HG03442 (cell line): ENCODE measurements around the gene TNFRSF8.
"Not testable (repeated sequence)": the region's sequence is repeated elsewhere in the genome, so short reads cannot be mapped to it uniquely, and the experiment has no call there.

Experiments
- ATAC-seq: cut with Tn5 transposase; IDR thresholded peaks from one replicate; pipeline ENCODE4 v1.9.1; 2021; ENCODE audit warnings: mild to moderate bottlenecking, moderate library complexity; ENCODE audit not compliant: unreplicated experiment

TNFRSF8 gene

DNA sequence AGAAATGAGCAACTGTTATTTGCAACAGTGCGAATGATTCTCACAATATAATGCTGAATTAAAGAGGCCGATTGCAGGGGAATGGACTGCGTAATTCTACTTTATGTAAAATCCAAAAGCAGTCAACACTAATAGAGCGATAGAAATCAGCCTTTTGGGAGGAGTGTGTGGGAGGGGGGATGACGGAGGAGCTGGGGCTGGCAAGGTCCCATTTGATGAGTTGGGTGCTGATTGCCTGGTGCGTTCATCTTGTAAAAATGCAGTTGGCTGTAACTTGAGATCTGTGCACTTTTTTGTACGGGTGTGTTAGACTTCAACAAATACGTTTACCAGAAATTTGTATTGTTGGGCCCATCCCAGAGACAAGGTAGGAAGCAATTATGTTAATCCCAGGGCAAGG, 20.7 kb downstream of the TNFRSF8 start:
- no peak for ATAC-seq

DNA sequence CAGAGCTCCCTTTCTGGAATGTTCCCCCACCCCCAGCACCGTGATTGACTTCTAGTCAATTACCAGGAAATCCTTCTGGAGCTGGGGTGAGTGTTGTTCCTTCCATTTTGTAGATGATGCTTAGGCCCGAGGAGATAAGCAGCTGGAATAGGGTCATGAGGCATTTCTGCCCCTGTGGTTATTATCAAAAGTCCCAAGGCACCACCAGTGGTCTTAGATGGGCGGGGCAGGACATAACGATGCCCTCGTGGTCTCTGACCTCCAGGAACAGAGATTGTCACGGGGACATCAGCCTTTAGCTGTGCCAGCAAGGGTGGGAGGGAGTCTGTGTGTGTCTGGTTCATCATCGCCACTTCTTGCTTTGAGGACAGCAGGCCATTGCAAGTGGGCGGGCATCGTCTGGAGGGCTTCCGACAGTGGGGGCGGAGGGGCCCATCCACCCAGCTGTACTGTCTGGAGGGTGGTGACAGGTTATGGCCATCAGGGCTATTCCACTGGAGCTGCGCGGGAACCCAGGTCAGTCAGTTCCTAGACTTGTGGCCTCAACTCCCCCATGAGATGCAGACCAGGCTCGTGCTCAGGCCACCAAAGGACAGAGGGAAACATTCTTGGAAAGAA, 22.6 kb downstream of the TNFRSF8 start:
- no peak for ATAC-seq

DNA sequence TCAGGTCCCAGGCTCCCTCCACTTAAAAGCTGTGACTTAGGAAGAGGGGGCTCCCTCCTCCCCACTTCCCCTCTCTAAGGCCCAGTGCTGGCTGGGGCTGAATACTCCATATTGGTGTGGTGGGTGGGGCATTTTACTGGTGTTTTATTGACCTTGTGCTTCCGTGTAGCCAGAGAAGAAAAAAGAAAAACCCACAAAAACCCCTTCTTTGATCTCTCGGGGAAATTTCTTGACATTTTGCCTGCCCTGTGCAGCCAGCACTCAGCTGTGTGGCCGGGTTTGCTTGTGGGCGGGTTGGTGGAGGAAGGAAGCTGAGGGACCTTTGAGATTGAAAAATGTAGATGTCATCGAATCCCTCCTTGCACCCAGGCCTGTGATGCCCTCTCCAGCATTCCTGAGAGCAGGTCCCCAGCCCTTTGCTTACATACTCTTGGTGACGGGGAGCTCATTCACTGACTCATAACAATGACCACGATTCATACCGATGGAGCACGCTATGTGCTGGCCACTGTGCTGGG, 24.8 kb downstream of the TNFRSF8 start:
- ATAC-seq, result peak; percentile 53

DNA sequence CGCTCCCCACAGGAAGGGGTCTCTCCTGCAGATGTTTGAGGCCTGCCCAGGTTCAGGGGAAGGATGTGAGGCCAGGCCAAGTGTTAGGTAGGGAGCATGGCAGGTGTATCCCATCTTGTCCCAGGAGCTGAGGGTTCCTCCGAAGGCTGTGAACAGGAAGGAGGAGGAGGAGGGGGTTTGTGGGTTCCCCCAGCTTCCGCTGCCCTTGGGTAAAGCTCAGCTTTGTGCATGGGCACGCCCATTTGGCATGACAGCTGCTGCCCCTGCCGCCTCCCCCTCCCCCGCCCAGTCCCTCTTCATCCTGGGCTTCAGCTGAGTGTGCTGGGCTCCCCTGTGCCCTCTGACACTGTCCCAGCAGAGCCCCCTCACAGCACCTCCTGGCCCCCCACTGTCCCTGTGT, 25.5 kb downstream of the TNFRSF8 start:
- no peak for ATAC-seq

GRCh38 chr1:12090326-12090725, 27.2 kb downstream of the TNFRSF8 start:
- no peak for ATAC-seq

DNA sequence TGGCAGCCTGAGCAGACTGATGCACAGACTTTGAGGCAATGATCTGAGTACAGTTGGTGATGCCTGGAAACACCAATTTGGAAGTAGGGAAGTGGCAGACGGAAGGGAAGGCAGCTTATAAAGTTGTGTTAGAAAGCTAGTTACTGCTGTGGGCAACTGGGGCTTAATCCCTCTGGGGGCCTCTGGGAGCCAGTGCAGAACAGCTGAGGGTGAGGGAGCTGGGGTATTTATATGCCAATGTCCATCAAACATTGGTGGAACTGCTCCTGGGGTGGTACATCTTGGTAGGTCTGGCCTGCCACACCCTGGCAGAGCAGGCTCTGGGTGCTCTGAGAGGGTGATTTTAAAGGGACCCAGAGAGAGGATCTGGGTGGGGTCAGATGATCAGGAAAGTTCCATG, 28.1 kb downstream of the TNFRSF8 start:
- ATAC-seq, result no peak

- no peak for ATAC-seq
Measured at GRCh38 chr1:12094180-12094579, 31.1 kb downstream of the TNFRSF8 start.

DNA sequence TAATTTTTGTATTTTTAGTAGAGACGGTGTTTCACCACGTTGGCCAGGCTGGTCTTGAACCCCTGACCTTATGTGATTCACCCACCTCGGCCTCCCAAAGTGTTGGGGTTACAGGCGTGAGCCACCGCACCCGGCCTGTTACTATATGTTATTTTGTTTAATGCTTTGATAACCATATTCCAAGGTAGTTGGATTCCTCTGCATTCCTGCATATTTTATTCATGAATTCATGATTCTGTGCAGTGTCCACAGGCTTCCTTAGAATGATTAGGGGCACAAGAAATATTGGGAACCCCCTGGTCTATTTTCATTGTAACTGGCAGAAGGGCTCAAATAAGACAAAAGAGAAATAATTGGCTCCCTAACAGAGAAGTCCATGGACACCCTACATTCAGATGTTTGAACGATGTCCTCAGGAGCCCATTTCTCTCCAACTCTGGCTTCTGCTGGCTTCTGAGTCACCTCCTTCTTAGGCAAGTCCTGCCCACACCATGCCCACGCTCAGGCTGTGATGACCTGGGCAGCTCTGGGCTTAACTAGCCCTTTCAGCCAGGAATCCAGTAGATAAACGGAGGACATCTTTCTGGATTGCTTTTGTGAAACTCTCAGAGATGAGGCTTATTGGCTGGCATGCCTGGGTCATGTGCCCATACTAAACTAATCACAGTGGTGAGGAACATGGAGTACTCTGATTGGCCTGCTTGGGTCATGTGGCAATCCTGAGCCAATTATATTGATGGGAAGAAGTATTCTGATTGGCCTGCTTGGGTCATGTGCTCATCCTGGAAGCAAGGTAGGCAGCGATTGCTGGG, 32.6 kb downstream of the TNFRSF8 start:
- ATAC-seq, result no peak

DNA sequence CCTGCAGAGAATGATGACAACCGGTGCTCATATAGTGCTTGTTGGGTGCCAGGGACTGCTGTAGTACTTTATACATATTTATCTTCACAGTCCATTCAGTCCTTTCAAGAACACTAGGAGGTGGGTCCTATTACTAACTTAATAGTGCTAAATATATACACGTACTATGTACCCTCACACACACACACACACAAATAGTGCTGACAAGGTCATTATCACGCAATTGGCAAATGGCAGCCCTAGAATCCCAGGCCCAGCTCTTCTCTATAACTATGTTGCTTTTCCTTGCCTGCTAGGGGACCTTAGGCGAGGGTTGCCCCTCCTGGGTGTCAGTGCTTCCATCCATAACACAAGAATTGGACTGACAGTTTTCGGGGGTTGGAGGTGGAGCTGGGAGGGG, 33.5 kb downstream of the TNFRSF8 start:
- ATAC-seq, result no peak

GRCh38 chr1:12097321-12097720, 34.2 kb downstream of the TNFRSF8 start:
- no peak for ATAC-seq

- no peak for ATAC-seq
Measured at GRCh38 chr1:12098786-12099185, 35.7 kb downstream of the TNFRSF8 start.

DNA sequence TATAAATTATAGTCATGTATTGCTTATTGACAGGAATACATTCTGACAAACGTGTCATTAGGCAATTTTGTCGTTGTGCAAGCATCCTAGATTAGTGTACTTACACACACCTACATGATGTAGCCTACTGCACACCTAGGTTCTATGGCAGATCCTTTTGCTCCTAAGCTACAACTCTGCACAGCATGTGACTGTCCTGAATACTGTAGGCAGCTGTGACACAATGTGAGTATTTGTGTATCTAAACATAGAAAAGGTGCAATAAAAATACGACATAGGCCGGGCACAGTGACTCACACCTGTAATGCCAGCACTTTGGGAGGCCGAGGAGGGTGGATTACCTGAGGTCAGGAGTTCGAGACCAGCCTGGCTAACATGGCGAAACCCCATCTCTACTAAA, 36.5 kb downstream of the TNFRSF8 start:
- ATAC-seq, result no peak

GRCh38 chr1:12100071-12100470, 37.0 kb downstream of the TNFRSF8 start:
- ATAC-seq, result no peak

DNA sequence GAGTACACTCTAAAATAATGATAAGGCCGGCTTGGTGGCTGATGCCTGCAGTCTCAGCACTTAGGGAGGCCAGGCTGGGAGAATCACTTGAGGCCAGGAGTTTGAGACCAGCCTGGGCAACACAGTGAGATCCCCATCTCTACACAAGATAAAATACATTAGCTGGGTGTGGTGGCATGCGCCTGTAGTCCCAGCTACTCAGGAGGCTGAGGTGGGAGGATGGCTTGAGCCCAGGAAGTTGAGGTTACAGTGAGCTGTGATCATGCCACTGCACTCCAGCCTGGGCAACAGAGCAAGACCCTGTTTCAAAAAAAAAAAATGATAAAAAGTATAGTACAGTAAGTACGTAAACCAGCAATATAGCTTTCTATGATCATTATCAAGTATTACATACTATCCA, 38.0 kb downstream of the TNFRSF8 start:
- ATAC-seq, result not testable (repeated sequence)

DNA sequence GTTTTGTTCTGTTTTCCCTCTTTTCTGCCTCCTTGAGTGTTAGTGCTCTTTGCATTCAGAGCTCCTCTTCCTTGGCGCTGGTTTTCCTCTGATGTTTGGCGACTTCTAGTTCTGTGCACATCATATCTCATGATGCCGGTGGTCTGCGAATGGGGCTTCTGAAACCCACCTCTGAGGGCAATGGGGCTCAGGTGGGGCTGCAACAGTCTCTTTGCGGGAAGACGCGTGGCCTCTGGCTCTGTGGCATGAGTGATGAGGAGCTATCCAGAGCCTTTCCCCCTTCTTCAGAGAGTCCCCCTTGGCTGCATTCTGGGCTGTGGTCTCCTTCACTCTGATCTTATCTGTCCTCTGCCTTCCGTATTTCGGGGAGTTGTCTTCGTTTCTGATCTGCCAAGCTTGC, 39.0 kb downstream of the TNFRSF8 start:
- no peak for ATAC-seq

GRCh38 chr1:12104417-12104816, 41.3 kb downstream of the TNFRSF8 start:
- ATAC-seq, result no peak

GRCh38 chr1:12106153-12106552, 43.0 kb downstream of the TNFRSF8 start:
- no peak for ATAC-seq

GRCh38 chr1:12106861-12107260, 43.8 kb downstream of the TNFRSF8 start:
- not testable (repeated sequence) for ATAC-seq

GRCh38 chr1:12107718-12108117, 44.6 kb downstream of the TNFRSF8 start:
- ATAC-seq, result no peak

DNA sequence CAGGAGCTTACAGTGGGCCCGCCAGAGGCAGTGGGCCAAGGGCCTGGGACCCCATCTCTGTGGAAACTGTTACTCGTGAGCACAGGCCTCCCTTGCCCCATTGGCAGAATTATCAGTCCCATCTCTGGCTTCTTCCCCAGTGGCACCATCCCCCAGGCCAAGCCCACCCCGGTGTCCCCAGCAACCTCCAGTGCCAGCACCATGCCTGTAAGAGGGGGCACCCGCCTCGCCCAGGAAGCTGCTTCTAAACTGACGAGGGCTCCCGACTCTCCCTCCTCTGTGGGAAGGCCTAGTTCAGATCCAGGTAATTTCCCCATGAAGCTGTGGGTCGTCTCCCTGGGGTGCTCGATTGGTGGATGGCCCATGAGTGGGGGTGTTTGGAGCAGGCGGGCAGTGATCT, 46.8 kb downstream of the TNFRSF8 start:
- no peak for ATAC-seq

DNA sequence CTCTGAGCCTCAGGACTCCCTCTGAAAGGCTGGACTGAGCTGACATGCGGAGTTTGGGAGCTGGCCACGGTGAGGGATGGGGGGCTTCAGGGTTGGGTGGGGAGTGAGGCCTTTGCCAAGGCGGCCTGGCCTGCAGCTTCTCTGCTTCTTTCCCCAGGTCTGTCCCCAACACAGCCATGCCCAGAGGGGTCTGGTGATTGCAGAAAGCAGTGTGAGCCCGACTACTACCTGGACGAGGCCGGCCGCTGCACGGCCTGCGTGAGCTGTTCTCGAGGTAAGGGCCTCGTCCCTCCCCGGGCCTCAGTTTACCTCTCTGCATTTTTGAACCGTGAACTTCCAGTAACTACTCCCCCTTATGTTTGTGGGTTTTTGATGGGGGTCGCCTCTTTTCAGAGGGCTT, 48.6 kb downstream of the TNFRSF8 start:
- ATAC-seq, result no peak

GRCh38 chr1:12112711-12113161, 49.6 kb downstream of the TNFRSF8 start:
- no peak for ATAC-seq
